Measurements from ENCODE around the gene PRR35.

The PRR35 gene

GRCh38 chr16:564690-565418, 4.7 kb downstream of the PRR35 start:
- DNase-seq (ENCODE audit: low read depth), result no peak

- DNase-seq (ENCODE audit: low read depth), result no peak
Observed at GRCh38 chr16:565419-566330, 5.5 kb downstream of the PRR35 start.

GRCh38 chr16:566475-567372, 6.5 kb downstream of the PRR35 start, which contains the start of gene NHLRC4:
TSS of gene NHLRC4 (plus strand) at chr16:567005. CDS start at chr16:568048, 1,043 bp downstream.
- DNase-seq (ENCODE audit: low read depth), result no peak

GRCh38 chr16:567373-568256, 7.4 kb downstream of the PRR35 start:
- no peak for DNase-seq (ENCODE audit: low read depth)

GRCh38 chr16:568401-569258, 8.4 kb downstream of the PRR35 start:
- DNase-seq (ENCODE audit: low read depth), result no peak

- DNase-seq (ENCODE audit: low read depth), result peak; percentile 39
Observed at GRCh38 chr16:569445-570254, 9.5 kb downstream of the PRR35 start, which contains the start of gene PIGQ. TSS of gene PIGQ (plus strand) at chr16:569968. CDS start at chr16:574075, 4,107 bp downstream.

- no peak for DNase-seq (ENCODE audit: low read depth)
Observed at GRCh38 chr16:572865-573650, 12.9 kb downstream of the PRR35 start.

GRCh38 chr16:574021-574760, 14.0 kb downstream of the PRR35 start:
- no peak for DNase-seq (ENCODE audit: low read depth)

- no peak for DNase-seq (ENCODE audit: low read depth)
Observed at GRCh38 chr16:575354-576196, 15.4 kb downstream of the PRR35 start.

- no peak for DNase-seq (ENCODE audit: low read depth)
Observed at GRCh38 chr16:576197-576822, 16.1 kb downstream of the PRR35 start.

- no peak for DNase-seq (ENCODE audit: low read depth)
Observed at GRCh38 chr16:576823-577201, 16.6 kb downstream of the PRR35 start.

GRCh38 chr16:577796-578195, 17.6 kb downstream of the PRR35 start:
- DNase-seq (ENCODE audit: low read depth), result no peak

- DNase-seq (ENCODE audit: low read depth), result no peak
Observed at GRCh38 chr16:578232-578869, 18.2 kb downstream of the PRR35 start.

- DNase-seq (ENCODE audit: low read depth), result no peak
Observed at GRCh38 chr16:578870-579405, 18.7 kb downstream of the PRR35 start.

Data from activated gamma-delta T cell treated with anti-CD3 and anti-CD28 coated beads, Interleukin-2, amount 50 U/mL, for 16 hours (primary cell).